HG03066 (cell line): ENCODE measurements around the gene CNTNAP2.

Source experiments
- ATAC-seq: cut with Tn5 transposase; IDR thresholded peaks from one replicate; pipeline ENCODE4 v1.9.1; 2021; ENCODE audit warnings: low read depth; ENCODE audit not compliant: unreplicated experiment

The CNTNAP2 gene

DNA sequence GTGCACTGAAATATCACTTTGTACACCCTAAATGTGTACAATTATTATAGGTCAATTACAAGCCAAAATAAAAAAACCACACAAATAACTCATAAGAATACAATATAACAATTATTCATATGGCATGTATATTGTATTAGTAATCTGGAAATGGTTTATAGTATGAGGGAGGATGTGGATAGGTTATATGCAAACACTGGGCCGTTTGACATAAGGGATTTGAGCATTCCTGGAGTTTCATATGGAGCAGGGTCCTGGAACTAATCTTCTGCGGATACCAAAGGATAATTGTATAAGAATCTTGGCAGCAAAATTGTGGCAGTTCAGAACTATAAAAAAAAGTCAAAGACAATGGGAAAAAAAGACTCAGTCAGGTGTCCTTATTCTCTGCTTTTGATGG, 619.4 kb downstream of the CNTNAP2 start:
- no peak for ATAC-seq

DNA sequence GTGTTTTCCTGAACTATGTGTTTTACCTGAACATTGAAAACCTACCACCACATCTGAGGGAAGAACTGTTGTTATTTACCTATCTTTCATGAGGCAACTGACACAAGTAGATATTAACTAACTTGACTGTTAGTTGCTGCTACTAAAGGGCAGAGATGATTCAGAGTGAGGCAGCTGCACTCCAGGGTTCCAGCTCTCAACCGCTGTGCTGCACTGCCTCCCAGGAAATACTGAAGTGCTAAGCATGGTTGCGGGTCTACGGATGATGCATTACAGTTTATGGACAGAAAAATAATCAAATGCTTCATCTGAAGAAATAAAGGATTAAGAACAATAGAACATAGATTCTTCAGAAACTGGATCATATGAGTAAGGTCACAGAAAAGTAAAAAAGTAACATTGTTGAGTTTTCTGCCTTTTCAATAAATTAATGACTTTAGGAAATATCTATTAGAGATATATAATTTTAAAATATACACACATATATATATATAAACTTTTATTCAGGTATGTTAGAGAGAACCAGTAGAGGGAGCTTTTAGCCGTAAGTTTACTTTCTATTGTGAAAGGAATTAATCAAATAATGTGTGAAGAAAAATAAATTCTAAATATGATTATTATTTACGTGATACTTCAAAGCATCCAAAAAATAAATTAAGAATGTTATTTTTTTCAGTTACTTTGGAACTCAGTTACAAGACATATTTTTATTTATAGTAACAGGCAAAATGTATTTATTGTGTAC, 620.0 kb downstream of the CNTNAP2 start:
- no peak for ATAC-seq

DNA sequence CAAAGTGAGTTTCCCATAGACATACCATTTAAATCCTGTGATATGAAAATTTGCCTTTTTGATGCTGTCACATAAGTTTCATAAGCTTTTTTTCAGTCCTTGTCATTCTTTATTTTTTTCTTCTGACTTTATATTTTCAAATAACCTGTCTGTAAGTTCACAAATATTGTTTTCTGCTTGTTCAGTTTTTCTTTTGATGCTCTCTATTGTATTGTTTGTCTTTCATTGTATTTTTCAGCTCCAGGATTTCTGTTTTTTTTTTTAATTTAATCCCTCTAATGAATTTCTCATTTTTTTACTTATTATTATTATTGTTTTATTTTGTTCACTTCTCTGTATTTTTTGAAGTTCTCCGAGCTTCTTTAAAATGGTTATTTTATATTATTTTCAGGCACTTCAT, 623.4 kb downstream of the CNTNAP2 start:
- ATAC-seq = no peak

DNA sequence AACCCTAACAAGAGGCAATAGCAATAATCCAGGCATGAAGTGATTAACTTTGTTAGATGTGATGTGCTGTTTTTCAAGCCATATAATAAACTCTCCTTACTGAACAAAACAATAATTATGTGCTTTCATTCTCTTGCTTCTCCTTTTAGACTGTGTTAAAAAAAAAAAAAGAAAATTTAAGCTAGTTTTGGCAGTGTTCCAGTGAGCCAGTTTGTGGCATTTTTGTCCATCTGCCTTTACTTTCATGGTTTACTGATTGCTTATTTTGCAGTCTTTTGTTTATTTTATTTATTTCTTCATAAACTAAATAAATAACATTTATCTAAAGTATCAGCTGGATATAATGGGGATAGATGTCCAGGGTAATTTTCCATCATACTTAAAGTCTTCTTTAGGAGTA, 625.3 kb downstream of the CNTNAP2 start:
- ATAC-seq = no peak

GRCh38 chr7:146754385-146754784, 637.8 kb downstream of the CNTNAP2 start:
- ATAC-seq = no peak

GRCh38 chr7:146755585-146755984, 639.0 kb downstream of the CNTNAP2 start:
- ATAC-seq = no peak

GRCh38 chr7:146764458-146764857, 647.9 kb downstream of the CNTNAP2 start:
- ATAC-seq = no peak

- no peak for ATAC-seq
Observed at GRCh38 chr7:146768957-146769356, 652.4 kb downstream of the CNTNAP2 start.

GRCh38 chr7:146772601-146773000, 656.0 kb downstream of the CNTNAP2 start:
- ATAC-seq = no peak

DNA sequence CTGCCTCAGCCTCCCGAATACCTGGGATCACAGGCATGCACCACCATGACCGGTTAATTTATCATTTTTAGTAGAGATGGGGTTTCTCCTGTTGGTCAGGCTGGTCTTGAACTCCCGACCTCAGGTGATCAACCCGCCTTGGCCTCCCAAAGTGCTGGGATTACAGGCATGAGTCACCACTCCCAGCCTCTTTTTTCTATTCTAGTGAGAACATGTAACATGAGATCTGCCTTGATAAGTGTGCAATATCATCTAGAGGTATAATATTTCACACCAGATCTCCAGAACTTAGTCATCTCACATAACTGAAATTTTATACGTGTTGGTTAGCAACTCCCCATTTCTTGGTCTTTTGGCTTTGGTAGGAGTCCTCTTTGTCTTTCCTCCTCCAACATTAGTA, 656.9 kb downstream of the CNTNAP2 start:
- ATAC-seq = no peak

DNA sequence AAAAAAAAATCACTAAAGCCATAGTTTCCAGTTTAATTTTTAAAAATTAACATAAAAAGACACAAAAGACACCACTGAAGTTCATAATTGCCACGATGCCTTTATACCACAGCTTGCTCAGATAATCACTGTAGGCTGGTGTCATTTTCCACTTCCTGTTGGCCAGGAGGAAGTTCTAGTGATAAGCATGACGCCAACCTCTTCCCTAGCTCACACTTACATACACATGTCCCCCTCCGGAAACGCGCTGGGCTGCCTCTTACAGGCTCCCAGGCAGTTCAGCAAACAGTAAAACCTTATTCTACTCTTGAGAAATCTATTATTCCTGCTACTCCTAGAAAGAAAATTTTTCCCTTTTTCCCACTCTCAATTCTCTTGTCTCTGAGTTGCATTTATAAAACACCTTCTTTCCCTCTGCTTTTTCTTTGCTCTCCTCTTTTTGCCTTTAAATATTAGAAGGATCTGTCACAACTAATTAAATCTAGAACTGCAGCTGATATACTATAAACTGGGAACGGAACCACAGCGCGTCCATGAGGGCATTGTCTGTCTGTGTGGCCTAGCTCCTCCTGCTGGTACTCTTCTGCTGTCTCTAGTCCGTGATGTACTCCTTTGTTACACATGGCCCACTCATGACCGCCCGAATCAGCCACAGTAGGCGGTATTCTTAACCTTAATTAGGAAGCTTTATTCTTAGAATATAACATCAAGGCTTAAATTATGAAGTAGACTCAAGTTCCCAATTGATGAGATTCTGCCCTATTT, 664.9 kb downstream of the CNTNAP2 start:
- ATAC-seq = no peak

DNA sequence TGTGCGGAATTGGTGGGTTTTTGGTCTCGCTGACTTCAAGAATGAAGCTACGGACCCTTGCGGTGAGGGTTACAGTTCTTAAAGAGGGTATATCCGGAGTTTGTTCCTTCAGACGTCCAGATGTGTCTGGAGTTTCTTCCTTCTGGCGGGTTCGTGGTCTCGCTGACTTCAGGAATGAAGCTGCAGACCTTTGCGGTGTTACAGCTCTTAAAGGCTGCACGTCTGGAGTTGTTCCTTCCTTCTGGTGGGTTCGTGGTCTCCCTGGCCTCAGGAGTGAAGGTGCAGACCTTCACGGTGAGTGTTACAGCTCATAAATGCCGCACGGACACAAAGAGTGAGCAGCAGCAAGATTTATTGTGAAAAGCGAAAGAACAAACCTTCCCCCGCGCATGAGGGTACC, 670.7 kb downstream of the CNTNAP2 start:
- ATAC-seq = no peak

DNA sequence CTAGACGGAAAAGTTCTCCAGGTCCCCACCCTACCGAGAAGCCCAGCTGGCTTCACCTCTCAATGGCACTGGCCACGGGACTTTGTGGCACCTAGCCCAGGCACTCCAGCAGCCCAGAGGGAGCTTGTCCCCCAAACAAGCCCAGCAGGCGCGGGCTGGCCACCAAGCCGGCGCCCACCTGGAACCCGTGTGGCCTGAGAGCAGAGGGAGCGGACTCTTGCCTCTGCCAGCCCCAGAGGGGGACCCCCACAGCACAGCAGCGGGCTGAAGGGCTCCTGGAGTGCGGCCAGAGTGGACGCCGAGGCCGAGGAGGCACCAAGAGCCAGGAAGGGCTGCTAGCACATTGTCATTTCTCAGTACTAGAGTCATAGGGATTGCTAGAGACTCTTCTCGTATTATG, 671.4 kb downstream of the CNTNAP2 start:
- no peak for ATAC-seq

DNA sequence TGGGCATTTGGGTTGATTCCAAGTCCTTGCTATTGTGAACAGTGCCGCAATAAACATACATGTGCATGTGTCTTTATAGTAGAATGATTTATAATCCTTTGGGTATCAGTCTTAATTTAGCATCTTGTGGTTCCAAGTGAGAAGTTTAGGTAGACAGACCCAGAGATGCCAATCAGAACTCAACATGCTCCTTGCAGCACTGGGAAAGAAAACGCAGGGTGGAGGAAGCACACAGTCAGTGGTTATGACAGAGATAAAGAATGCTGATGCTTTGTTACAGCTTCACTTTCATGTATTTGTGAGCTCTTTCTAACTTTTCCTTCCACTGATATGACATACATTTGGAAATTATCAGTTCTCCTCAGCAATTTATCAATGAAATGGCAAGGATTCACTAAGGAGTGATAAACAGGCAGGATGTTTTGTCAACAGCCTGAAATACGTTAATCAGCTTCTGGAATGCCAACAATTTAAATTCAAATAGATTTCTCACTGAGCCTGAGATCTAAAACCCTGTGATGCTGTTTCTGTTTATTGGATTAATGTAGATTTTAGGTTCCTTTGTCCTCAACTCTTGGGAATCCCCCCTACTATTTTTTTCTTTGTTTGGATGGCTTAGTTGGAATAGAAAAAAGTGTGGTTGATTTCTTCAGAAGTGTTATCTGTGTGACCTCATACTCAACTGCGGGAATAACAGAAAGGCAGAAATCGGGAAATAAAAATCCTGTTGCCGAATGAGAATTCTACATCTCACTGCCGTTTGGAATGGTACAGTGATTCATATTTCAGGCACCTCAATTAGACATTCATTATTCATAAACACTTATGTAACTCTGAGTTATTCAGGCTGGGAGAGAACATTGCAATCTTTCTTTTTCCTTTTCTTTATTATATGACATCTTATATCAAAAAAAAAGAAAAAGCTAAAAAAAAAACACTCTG, 675.0 kb downstream of the CNTNAP2 start:
- no peak for ATAC-seq

- no peak for ATAC-seq
Observed at GRCh38 chr7:146804620-146805019, 688.0 kb downstream of the CNTNAP2 start.

- no peak for ATAC-seq
Observed at GRCh38 chr7:146805082-146805481, 688.5 kb downstream of the CNTNAP2 start.

- no peak for ATAC-seq
Observed at GRCh38 chr7:146826329-146826728, 709.7 kb downstream of the CNTNAP2 start.

DNA sequence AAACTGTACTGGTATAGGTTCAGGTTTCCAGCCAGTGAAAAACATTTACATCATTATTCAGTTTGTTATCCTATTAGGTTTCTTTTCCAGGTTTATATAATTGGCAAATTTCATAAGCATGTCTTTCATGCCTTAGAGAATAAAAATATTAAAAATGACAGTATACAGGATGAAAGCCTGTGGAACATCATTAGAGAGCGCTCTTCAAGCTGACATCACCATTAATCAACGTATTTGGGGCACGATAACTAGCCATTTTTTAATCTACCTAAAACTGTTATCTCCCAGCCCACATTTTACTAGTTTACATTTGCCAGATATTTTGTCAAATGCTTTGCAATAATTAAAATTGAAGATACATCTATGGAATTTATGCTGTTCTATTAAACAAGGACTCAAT, 714.1 kb downstream of the CNTNAP2 start:
- ATAC-seq = no peak

DNA sequence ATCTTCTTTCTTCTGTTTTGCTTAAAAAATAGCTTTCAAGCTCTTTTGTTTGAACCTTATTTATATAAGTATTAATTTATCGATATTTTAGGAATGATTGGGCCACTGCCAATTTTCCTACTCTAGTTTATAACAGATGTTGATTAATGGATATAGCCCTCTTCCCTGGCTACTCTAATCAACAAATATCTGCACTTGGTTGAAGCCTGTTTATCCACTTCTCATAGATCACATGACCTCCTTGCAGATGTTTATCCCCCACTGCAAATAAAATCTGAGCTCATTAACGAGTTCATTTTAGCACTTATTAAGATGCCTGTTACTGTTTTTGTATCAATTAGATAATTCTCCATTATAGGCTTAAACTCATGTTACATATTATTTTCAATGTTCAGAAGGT, 715.3 kb downstream of the CNTNAP2 start:
- no peak for ATAC-seq

DNA sequence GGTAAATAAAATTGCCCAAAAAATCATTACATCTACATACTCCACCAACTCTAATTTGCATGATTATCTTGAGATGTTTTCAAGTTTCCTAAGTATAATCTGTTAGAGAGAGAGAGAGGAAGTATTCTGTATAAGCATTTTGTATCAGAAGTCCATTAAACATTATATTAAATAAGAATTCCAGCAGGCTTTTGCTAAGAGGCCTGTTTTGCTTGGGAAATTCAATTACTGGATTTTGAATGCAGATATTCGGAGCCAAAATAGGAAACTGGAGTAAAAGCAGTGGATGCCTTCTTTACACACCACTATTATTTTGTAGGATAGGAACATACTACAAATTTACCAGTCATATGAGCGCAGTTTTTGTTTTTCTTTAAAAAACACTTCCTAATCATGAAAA, 727.8 kb downstream of the CNTNAP2 start:
- no peak for ATAC-seq

GRCh38 chr7:146858690-146859089, 742.1 kb downstream of the CNTNAP2 start:
- ATAC-seq = no peak
